PFSK-1 (cell line): ENCODE measurements around the gene ASB13.

Experiments
- FOXP2 ChIP-seq: optimal IDR thresholded peaks from 2 replicates; pipeline ENCODE3; 2011; ENCODE audit warnings: borderline replicate concordance, control low read depth, inconsistent platforms; ENCODE audit not compliant: insufficient read depth; ENCODE audit errors: extremely low read length, extremely low read depth
- POLR2AphosphoS5 ChIP-seq: IDR thresholded peaks from 2 replicates; pipeline ENCODE4 v1.6.1; 2012; ENCODE audit warnings: low read depth, mild to moderate bottlenecking, control low read depth, low read length, moderate library complexity
- SIN3A ChIP-seq: IDR thresholded peaks from 2 replicates; pipeline ENCODE4 v1.6.1; 2012; ENCODE audit warnings: mild to moderate bottlenecking, low read length, moderate library complexity, borderline replicate concordance; ENCODE audit not compliant: insufficient read depth
- TAF1 ChIP-seq: IDR thresholded peaks from 2 replicates; pipeline ENCODE4 v1.6.1; 2012; ENCODE audit warnings: low read length, control low read depth, borderline replicate concordance; ENCODE audit not compliant: insufficient read depth
- TF ChIP-seq, protein P1 (sequence below), 2 experiments: IDR thresholded peaks; 2 replicates each; pipeline versions ENCODE4 v1.6.1 to v1.8.0; 2011 to 2012; ENCODE audit warnings: low read depth in 2 of 2, low read length in 2 of 2, control low read depth in 1 of 2, inconsistent platforms in 1 of 2, mild to moderate bottlenecking in 1 of 2, moderate library complexity in 1 of 2; ENCODE audit not compliant: insufficient read depth in 1 of 2

The ASB13 gene

DNA sequence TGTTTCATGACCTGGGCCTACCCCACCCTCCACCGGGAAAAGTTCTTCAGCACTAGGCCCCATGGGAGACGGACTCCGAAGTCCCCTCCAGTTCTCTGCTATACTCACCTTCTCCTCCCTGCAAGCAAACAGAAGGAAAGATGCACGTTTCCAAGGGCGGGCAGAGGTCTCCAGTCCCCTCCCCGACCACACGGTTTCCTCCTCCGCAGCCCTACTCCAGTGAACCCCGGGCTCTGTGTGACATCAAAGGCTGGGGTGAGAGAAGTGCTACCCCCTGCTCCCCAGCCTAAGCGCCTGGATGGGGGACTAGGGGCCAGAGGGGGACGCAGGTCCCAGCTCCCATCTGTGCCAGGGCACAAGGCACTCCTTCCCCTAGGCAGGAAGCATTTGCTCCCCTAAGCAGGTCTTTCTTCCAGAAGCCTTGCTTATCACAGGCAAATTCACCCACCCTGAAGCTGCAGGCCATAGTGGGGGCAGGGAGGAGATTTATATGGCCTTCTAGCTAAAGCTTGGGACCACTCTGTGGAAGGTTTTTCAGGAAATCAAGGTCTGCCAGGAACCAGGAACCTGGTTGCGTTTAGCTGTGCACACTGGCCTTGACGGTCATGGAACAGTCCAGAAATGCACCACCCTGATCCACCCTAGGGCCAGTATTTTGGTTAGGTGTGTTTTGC lies 52.8 kb downstream of the ASB13 start:
- TF ChIP-seq SIN3A (no peak), POLR2AphosphoS5 (no peak), FOXP2 (no peak), TAF1 (no peak)
- TF ChIP-seq, protein P1, sequence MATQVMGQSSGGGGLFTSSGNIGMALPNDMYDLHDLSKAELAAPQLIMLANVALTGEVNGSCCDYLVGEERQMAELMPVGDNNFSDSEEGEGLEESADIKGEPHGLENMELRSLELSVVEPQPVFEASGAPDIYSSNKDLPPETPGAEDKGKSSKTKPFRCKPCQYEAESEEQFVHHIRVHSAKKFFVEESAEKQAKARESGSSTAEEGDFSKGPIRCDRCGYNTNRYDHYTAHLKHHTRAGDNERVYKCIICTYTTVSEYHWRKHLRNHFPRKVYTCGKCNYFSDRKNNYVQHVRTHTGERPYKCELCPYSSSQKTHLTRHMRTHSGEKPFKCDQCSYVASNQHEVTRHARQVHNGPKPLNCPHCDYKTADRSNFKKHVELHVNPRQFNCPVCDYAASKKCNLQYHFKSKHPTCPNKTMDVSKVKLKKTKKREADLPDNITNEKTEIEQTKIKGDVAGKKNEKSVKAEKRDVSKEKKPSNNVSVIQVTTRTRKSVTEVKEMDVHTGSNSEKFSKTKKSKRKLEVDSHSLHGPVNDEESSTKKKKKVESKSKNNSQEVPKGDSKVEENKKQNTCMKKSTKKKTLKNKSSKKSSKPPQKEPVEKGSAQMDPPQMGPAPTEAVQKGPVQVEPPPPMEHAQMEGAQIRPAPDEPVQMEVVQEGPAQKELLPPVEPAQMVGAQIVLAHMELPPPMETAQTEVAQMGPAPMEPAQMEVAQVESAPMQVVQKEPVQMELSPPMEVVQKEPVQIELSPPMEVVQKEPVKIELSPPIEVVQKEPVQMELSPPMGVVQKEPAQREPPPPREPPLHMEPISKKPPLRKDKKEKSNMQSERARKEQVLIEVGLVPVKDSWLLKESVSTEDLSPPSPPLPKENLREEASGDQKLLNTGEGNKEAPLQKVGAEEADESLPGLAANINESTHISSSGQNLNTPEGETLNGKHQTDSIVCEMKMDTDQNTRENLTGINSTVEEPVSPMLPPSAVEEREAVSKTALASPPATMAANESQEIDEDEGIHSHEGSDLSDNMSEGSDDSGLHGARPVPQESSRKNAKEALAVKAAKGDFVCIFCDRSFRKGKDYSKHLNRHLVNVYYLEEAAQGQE (IDR thresholded peaks at IDR 0.05; ENCODE audit: insufficient read depth in 1 of 2, low read depth in 2 of 2, low read length in 2 of 2), result no peak

DNA sequence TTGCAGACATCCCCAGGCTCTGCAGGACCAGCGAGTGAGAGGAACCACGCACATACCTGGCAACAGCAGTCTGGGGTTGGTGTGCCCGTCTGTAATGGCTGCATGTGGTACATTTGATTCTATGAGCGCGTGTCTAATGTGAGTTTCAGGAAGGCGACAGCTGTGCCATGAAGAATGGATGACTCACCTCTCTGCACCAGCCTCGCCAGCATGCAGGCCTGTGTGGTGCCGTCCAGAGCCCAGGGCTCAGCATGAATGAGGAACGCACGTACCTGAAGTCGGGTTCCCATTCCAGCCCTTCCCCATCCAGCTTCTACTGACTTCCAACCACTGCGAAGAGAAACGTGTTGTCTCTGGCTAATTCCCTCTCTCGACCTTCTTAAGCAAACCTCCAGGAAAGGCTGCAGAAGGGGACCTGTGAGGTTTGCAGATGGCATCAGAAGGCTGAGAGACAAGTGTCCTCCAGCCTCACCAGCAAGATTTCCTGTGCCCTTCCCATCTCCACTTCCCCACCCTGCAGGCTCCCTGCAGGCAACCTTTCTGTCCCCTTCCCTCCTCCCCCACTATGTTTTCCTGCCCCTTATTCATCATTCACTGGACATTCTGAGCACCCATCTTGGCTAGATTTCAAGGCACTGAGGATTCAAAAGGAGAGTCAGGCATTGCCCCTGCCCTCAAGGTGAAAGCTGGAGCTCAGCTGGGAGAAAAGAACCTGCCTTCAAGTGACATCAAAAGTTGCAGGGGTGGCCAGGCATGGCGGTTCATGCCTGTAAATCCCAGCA lies 54.3 kb downstream of the ASB13 start:
- TF ChIP-seq FOXP2 (no peak), SIN3A (no peak), TAF1 (no peak), POLR2AphosphoS5 (no peak)
- TF ChIP-seq, protein P1 (IDR thresholded peaks at IDR 0.05; ENCODE audit: insufficient read depth in 1 of 2, low read depth in 2 of 2, low read length in 2 of 2), result no peak

DNA sequence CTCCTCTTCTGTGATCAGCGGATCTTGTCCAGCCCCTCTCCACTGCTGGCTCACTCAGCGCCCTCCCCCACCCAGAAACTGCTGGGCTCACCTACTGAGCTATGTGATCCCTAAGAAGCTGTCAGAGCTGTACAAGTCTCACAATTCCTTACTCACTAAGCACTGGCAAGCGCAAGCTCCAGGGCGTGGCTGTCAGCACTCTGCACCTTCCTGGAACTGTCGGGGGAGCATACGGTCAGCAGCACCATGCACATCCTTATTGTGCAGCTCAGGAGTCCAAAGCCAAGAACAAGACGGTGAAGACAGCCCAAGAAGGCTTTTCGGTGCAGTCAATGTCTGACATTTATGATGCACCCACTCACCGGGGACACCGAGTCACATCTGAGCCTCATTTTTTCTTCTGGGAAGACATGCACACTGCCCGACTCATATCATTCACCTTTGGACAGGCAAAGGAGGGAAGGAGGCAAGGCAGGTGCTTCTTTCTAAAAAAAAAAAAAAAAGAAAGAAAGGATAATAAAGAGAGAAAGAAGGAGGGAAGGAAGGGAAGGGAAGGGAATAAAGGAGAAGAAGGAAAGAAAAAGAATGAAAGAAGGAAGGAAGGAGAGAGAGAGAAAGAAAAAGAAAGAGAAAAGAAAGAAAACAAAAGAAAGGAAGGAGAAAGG lies 56.3 kb downstream of the ASB13 start:
- TF ChIP-seq, protein P1 (IDR thresholded peaks at IDR 0.05; ENCODE audit: insufficient read depth in 1 of 2, low read depth in 2 of 2, low read length in 2 of 2), result no peak
- TF ChIP-seq FOXP2 (no peak), TAF1 (no peak), SIN3A (no peak), POLR2AphosphoS5 (no peak)

DNA sequence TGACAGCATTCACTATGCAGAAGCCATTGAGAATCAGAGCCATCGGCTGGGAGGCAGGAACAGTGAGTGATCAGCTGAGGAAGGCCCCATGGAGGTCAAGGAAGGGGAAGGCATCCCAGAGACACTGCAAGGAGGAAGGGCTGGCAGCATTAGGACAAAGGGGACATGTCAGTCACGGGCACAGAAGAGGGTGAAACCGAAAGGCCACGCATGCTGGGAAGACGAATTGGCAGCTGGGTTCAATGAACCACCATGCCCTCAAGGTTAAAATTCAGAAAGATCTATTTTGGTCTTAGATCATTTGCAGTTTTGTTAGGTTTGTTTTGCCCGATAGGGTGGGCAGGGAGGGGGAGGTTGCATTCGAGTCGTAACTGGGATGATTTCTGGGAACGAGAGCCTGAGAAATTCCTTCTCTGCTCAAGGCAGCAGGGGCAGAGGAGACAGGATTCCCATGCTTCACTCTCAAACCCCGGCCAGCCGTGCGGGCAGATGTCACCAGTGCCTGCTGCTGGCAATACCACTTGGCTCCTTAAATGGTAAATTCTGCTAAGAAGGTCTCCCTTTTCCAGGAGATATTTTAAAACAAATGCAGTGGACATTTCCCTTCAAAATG lies 57.7 kb downstream of the ASB13 start:
- TF ChIP-seq FOXP2 (no peak), TAF1 (no peak), POLR2AphosphoS5 (no peak), SIN3A (no peak)
- TF ChIP-seq, protein P1 (IDR thresholded peaks at IDR 0.05; ENCODE audit: insufficient read depth in 1 of 2, low read depth in 2 of 2, low read length in 2 of 2), result no peak
